Choroid plexus epithelial cell (primary cell): ENCODE measurements around the gene ACTA2.

Source experiments
- DNase-seq: peaks from one replicate; pipeline ENCODE4 v3.0.0-alpha.2; 2010; ENCODE audit warnings: low read depth
- H3K4me3 ChIP-seq: 2 replicates; pipeline ENCODE4 v1.5.1; 2011; ENCODE audit warnings: low read depth, mild to moderate bottlenecking, control low read depth, low read length, moderate library complexity
- CTCF ChIP-seq: conservative IDR thresholded peaks from 2 replicates; pipeline ENCODE4 v1.5.1; 2011; ENCODE audit warnings: low read depth, mild to moderate bottlenecking, control low read depth, inconsistent platforms, low read length, moderate library complexity

The ACTA2 gene

GRCh38 chr10:88918191-88918905, 34.2 kb downstream of the ACTA2 start:
- no peak for TF ChIP-seq CTCF
- H3K4me3 ChIP-seq, result no peak overlapping the region
- DNase-seq, result no peak

- no peak for TF ChIP-seq CTCF
Observed at GRCh38 chr10:88916986-88917385, 35.6 kb downstream of the ACTA2 start.

GRCh38 chr10:88916231-88916630, 36.3 kb downstream of the ACTA2 start:
- H3K4me3 ChIP-seq, result no peak overlapping the region
- TF ChIP-seq CTCF, result no peak
- peak; percentile 47 for DNase-seq

More at GRCh38 chr10:88916986-88917385, 35.6 kb downstream of the ACTA2 start:
- no peak overlapping the region for H3K4me3 ChIP-seq
- DNase-seq, result no peak

GRCh38 chr10:88915781-88916180, 36.8 kb downstream of the ACTA2 start:
- no peak for TF ChIP-seq CTCF
- no peak for DNase-seq
- no peak overlapping the region for H3K4me3 ChIP-seq

- no peak for DNase-seq
- no peak overlapping the region for H3K4me3 ChIP-seq
- no peak for TF ChIP-seq CTCF
Observed at GRCh38 chr10:88913788-88914187, 38.8 kb downstream of the ACTA2 start.

GRCh38 chr10:88913127-88913526, 39.4 kb downstream of the ACTA2 start:
- DNase-seq, result no peak
- no peak for TF ChIP-seq CTCF
- H3K4me3 ChIP-seq, result no peak overlapping the region

GRCh38 chr10:88911851-88912250, 40.7 kb downstream of the ACTA2 start:
- H3K4me3 ChIP-seq, result no peak overlapping the region
- TF ChIP-seq CTCF, result no peak
- no peak for DNase-seq
